BJ (cell line): ENCODE results near the gene SAP25. TPM values are rescaled to one million over a fixed set of nuclear protein-coding genes. Genes with fewer than 3 reads are reported as not detected.

Experiments
- CTCF ChIA-PET: fragments of 350-600 bp; formaldehyde crosslinking; extraction: SDS; loops from one replicate; lab custom pipeline; 2021; ENCODE audit warnings: antibody characterized with exemption, inconsistent platforms; lab: Yijun Ruan, JAX
- POLR2A ChIA-PET: fragments of 300-600 bp; sonication (Branson Sonifier 250); formaldehyde crosslinking; extraction: SDS; loops from one replicate; lab custom pipeline; 2021; ENCODE audit warnings: antibody characterized with exemption; lab: Charles Lee
- DNase-seq: peaks from one replicate; pipeline ENCODE4 v3.0.0-alpha.2; 2011; ENCODE audit warnings: low read depth
- H3K27me3 ChIP-seq: 2 replicates; pipeline ENCODE4 v1.6.0; 2011; ENCODE audit warnings: low read length; ENCODE audit not compliant: control insufficient read depth, insufficient read depth
- H3K36me3 ChIP-seq: 2 replicates; pipeline ENCODE4 v1.5.1; 2011; ENCODE audit warnings: low read length; ENCODE audit not compliant: control insufficient read depth, insufficient read depth
- H3K4me3 ChIP-seq: 2 replicates; pipeline ENCODE4 v1.5.1; 2011; ENCODE audit warnings: low read depth, mild to moderate bottlenecking, control low read depth, low read length
- CTCF ChIP-seq: IDR thresholded peaks from 2 replicates; pipeline ENCODE4 v1.5.1; 2011; ENCODE audit warnings: low read depth, mild to moderate bottlenecking, control low read depth, inconsistent platforms, low read length, moderate library complexity; ENCODE audit not compliant: insufficient read depth
- polyA plus RNA-seq: library from polyadenylated mRNA; depleted of rRNA; stranded (reverse); fragments of >200 nt; gene quantifications from 2 replicates; pipeline ENCODE4 v1.2.3, GENCODE V29; 2011

SAP25 gene
- polyA plus RNA-seq, 1 experiment: 0.34 TPM

- ChIA-PET CTCF (interaction anchor here (1.5 kb wide), 1 partner anchor 8 kb away, joined by 3 read pairs; no protein-coding TSS in a partner anchor), POLR2A (no interaction called here)
- Histone ChIP-seq H3K36me3 (peaks cover 41% of the 10 kb centered on the region), H3K27me3 (no peaks in the 10 kb centered on the region), H3K4me3 (no peak overlapping the region)
- TF ChIP-seq CTCF: no peak
- no peak for DNase-seq
Observed at GRCh38 chr7:100580466-100581283, 7.0 kb upstream of the SAP25 start.

- Histone ChIP-seq H3K27me3 (no peaks in the 10 kb centered on the region), H3K4me3 (no peak overlapping the region), H3K36me3 (peaks cover 49% of the 10 kb centered on the region)
- DNase-seq: no peak
- TF ChIP-seq CTCF: no peak
- ChIA-PET CTCF (interaction anchor here (1.0 to 2.1 kb wide), 2 partner anchors 14 to 100 kb away, joined by 3 to 9 read pairs; no protein-coding TSS in a partner anchor), POLR2A (no interaction called here)
Observed at GRCh38 chr7:100578246-100579183, 4.8 kb upstream of the SAP25 start.

- CTCF ChIA-PET: interaction anchor here (2.1 kb wide), 1 partner anchor 13 kb away, joined by 9 read pairs; no protein-coding TSS in a partner anchor
- H3K4me3 ChIP-seq: no peak overlapping the region
- POLR2A ChIA-PET: no interaction called here
- H3K36me3 ChIP-seq: peaks cover 48% of the 10 kb centered on the region
- no peak for TF ChIP-seq CTCF
- no peak for DNase-seq
- no peaks in the 10 kb centered on the region for H3K27me3 ChIP-seq
Observed at GRCh38 chr7:100577507-100577906, 3.8 kb upstream of the SAP25 start.

GRCh38 chr7:100577103-100577502 is 3.4 kb upstream of the SAP25 start:
- Histone ChIP-seq H3K27me3 (no peaks in the 10 kb centered on the region), H3K36me3 (peaks cover 47% of the 10 kb centered on the region), H3K4me3 (no peak overlapping the region)
- DNase-seq: no peak
- ChIA-PET CTCF (interaction anchor here (2.1 kb wide), 1 partner anchor 13 kb away, joined by 9 read pairs; no protein-coding TSS in a partner anchor), POLR2A (no interaction called here)
- TF ChIP-seq CTCF: no peak
